ENCODE results near the gene FGF12.

DNA sequence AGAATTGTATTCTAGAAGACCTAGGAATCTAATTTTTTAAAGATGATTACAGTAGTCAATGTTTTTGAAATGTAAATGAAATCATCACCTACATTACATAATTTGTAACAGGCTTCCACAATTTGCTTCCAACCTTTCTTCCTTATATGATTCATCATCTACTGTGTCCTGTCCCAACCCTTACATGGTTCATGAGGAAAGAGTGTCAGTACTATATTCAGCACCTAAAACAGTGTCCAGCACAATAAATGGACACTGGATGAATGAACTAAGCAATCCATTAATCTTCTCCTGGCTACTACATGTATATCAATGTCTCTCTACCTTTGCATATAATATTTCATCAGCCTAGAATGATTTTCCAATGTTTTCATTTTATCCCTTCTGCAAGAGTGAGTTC, 12.2 kb downstream of the FGF12 start:
- TF ChIP-seq, protein P1, sequence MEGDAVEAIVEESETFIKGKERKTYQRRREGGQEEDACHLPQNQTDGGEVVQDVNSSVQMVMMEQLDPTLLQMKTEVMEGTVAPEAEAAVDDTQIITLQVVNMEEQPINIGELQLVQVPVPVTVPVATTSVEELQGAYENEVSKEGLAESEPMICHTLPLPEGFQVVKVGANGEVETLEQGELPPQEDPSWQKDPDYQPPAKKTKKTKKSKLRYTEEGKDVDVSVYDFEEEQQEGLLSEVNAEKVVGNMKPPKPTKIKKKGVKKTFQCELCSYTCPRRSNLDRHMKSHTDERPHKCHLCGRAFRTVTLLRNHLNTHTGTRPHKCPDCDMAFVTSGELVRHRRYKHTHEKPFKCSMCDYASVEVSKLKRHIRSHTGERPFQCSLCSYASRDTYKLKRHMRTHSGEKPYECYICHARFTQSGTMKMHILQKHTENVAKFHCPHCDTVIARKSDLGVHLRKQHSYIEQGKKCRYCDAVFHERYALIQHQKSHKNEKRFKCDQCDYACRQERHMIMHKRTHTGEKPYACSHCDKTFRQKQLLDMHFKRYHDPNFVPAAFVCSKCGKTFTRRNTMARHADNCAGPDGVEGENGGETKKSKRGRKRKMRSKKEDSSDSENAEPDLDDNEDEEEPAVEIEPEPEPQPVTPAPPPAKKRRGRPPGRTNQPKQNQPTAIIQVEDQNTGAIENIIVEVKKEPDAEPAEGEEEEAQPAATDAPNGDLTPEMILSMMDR (IDR thresholded peaks at IDR 0.05 in 8 of 11, conservative IDR thresholded peaks at IDR 0.05 in 3 of 11): no peak
- TF ChIP-seq POLR2A (IDR thresholded peaks at IDR 0.05) (no peak), POLR2AphosphoS5 (IDR thresholded peaks at IDR 0.05) (no peak)
